Neuronal stem cell (in vitro differentiated cells): Measurements from ENCODE around the gene PTPRB.

Source experiments
- DNase-seq: peaks from one replicate; pipeline ENCODE4 v3.0.0-alpha.2; 2013; ENCODE audit warnings: low spot score
- H2AFZ ChIP-seq: one replicate; pipeline ENCODE4 v1.6.1; 2013; ENCODE audit warnings: mild to moderate bottlenecking, low read length, inconsistent platforms
- H2AK5ac ChIP-seq: 2 replicates; pipeline ENCODE4 v1.6.1; 2013; ENCODE audit warnings: low read depth, mild to moderate bottlenecking, inconsistent platforms, low read length, moderate library complexity, mixed read lengths
- H2BK120ac ChIP-seq: 2 replicates; pipeline ENCODE4 v1.6.1; 2013; ENCODE audit warnings: low read depth, mild to moderate bottlenecking, inconsistent platforms, low read length, moderate library complexity, mixed read lengths
- H2BK12ac ChIP-seq: one replicate; pipeline ENCODE4 v1.6.1; 2013; ENCODE audit warnings: low read length, inconsistent platforms
- H2BK15ac ChIP-seq: 2 replicates; pipeline ENCODE4 v1.6.1; 2013; ENCODE audit warnings: mild to moderate bottlenecking, low read length, inconsistent platforms, mixed read lengths
- H2BK5ac ChIP-seq: one replicate; pipeline ENCODE4 v1.6.1; 2013; ENCODE audit warnings: inconsistent platforms, mild to moderate bottlenecking, low read length, moderate library complexity
- H3K14ac ChIP-seq: one replicate; pipeline ENCODE4 v1.6.1; 2013; ENCODE audit warnings: low read length, inconsistent platforms
- H3K18ac ChIP-seq: 2 replicates; pipeline ENCODE4 v1.6.1; 2013; ENCODE audit warnings: low read length, inconsistent platforms
- H3K23ac ChIP-seq: 2 replicates; pipeline ENCODE4 v1.6.1; 2013; ENCODE audit warnings: low read depth, mild to moderate bottlenecking, mixed read lengths, low read length, inconsistent platforms; ENCODE audit not compliant: poor library complexity
- H3K27ac ChIP-seq: replicated peaks from 3 replicates; pipeline ENCODE4 v1.5.1; 2013; ENCODE audit warnings: low read length, inconsistent platforms
- H3K27me3 ChIP-seq, 3 experiments: 2 replicates each; pipeline ENCODE4 v1.6.1; 2013; ENCODE audit warnings: low read length in 3 of 3, mild to moderate bottlenecking in 2 of 3, inconsistent platforms in 1 of 3, low read depth in 1 of 3, mixed read lengths in 1 of 3, moderate library complexity in 1 of 3; ENCODE audit not compliant: control insufficient read depth in 3 of 3, insufficient read depth in 3 of 3
- H3K36me3 ChIP-seq, 2 donors: replicated peaks in 1 of 2; 2 replicates each; pipeline ENCODE4 v1.6.1; 2013; ENCODE audit warnings: low read length in 2 of 2; ENCODE audit not compliant: control insufficient read depth in 2 of 2, insufficient read depth in 2 of 2
- H3K4ac ChIP-seq: 2 replicates; pipeline ENCODE4 v1.6.1; 2013; ENCODE audit warnings: inconsistent platforms, mild to moderate bottlenecking, low read length, moderate library complexity
- H3K4me1 ChIP-seq, 2 donors: 1 replicate in 1 of 2; 2 replicates in 1 of 2; pipeline ENCODE4 v1.6.1; 2013; ENCODE audit warnings: low read length in 2 of 2, low read depth in 1 of 2; ENCODE audit not compliant: control insufficient read depth in 2 of 2, insufficient read depth in 1 of 2
- H3K4me2 ChIP-seq: one replicate; pipeline ENCODE4 v1.6.1; 2013; ENCODE audit warnings: mild to moderate bottlenecking, low read length, inconsistent platforms; ENCODE audit not compliant: insufficient read depth, poor library complexity, severe bottlenecking
- H3K4me3 ChIP-seq, 2 donors: 2 replicates each; pipeline ENCODE4 v1.5.1; 2013; ENCODE audit warnings: low read length in 2 of 2, mild to moderate bottlenecking in 2 of 2, inconsistent platforms in 1 of 2, moderate library complexity in 1 of 2
- H3K79me1 ChIP-seq: one replicate; pipeline ENCODE4 v1.6.1; 2013; ENCODE audit warnings: low read depth, mild to moderate bottlenecking, inconsistent platforms, low read length, moderate library complexity
- H3K9ac ChIP-seq: one replicate; pipeline ENCODE4 v1.6.1; 2013; ENCODE audit warnings: mild to moderate bottlenecking, low read depth, low read length, inconsistent platforms; ENCODE audit not compliant: poor library complexity
- H3K9me3 ChIP-seq, 2 donors: replicated peaks in 1 of 2; 2 replicates each; pipeline versions ENCODE3 to v1.6.1; 2013; ENCODE audit warnings: low read length in 2 of 2, mild to moderate bottlenecking in 2 of 2, inconsistent platforms in 1 of 2, low read depth in 1 of 2, mixed read lengths in 1 of 2, moderate library complexity in 1 of 2; ENCODE audit not compliant: control insufficient read depth in 2 of 2, insufficient read depth in 1 of 2
- H4K8ac ChIP-seq: one replicate; pipeline ENCODE4 v1.6.1; 2013; ENCODE audit warnings: low read depth, mild to moderate bottlenecking, inconsistent platforms, low read length, moderate library complexity
- H4K91ac ChIP-seq: one replicate; pipeline ENCODE4 v1.6.1; 2013; ENCODE audit warnings: low read length, low read depth, mild to moderate bottlenecking, inconsistent platforms; ENCODE audit not compliant: poor library complexity
- WGBS, 2 donors: extraction: QIAGEN DNeasy Blood & Tissue Kit; methylation state at CpG; one replicate each; pipeline ENCODE4 v1.1.7; 2013; ENCODE audit warnings: missing lambda C conversion rate in 2 of 2, mixed read lengths in 1 of 2; ENCODE audit not compliant: insufficient read length in 2 of 2, insufficient replicate concordance in 1 of 2; ENCODE audit errors: extremely low coverage in 2 of 2; 5-methylcytosine and 5-hydroxymethylcytosine counted together

Gene PTPRB

GRCh38 chr12:70590051-70590450 is 47.2 kb downstream of the PTPRB start:
- Histone ChIP-seq H3K23ac (no peak overlapping the region), H3K27ac (no peak overlapping the region), H3K9me3 (no peaks in the 10 kb centered on the region), H3K4me2 (no peak overlapping the region), H2BK15ac (no peak overlapping the region), H3K27me3 (no peaks in the 10 kb centered on the region), H2BK5ac (no peak overlapping the region), H3K4me3 (no peak overlapping the region), H2BK120ac (no peak overlapping the region), H3K36me3 (no peaks in the 10 kb centered on the region), H4K8ac (no peak overlapping the region), H2BK12ac (no peak overlapping the region), H3K14ac (no peak overlapping the region), H3K4me1 (no peaks in the 10 kb centered on the region), H3K9ac (no peak overlapping the region), H3K18ac (no peak overlapping the region), H2AFZ (peak overlapping the region; percentile 54), H4K91ac (no peak overlapping the region), H2AK5ac (no peak overlapping the region), H3K79me1 (no peaks in the 10 kb centered on the region), H3K4ac (no peak overlapping the region)
- WGBS, 2 donors, result no CpG with 5 or more reads among the region's 6 CpGs
- peak; percentile 56 for DNase-seq

- H4K8ac ChIP-seq, result no peak overlapping the region
- H3K18ac ChIP-seq, result no peak overlapping the region
- H2AFZ ChIP-seq, result no peak overlapping the region
- no peak overlapping the region for H2BK120ac ChIP-seq
- H2BK5ac ChIP-seq, result no peak overlapping the region
- H2BK15ac ChIP-seq, result no peak overlapping the region
- H3K4me3 ChIP-seq, result no peak overlapping the region
- no peaks in the 10 kb centered on the region for H3K27me3 ChIP-seq
- no peak overlapping the region for H2AK5ac ChIP-seq
- H2BK12ac ChIP-seq, result no peak overlapping the region
- WGBS, 2 donors, result no CpG with 5 or more reads among the region's 2 CpGs
- H3K9me3 ChIP-seq, result peaks cover 0 to 6% of the 10 kb centered on the region in 2 donors
- no peaks in the 10 kb centered on the region for H3K4me1 ChIP-seq
- no peak overlapping the region for H4K91ac ChIP-seq
- H3K27ac ChIP-seq, result no peak overlapping the region
- no peak for DNase-seq
- H3K4me2 ChIP-seq, result no peak overlapping the region
- no peak overlapping the region for H3K9ac ChIP-seq
- no peak overlapping the region for H3K4ac ChIP-seq
- H3K14ac ChIP-seq, result no peak overlapping the region
- no peak overlapping the region for H3K23ac ChIP-seq
- no peaks in the 10 kb centered on the region for H3K79me1 ChIP-seq
- H3K36me3 ChIP-seq, result no peaks in the 10 kb centered on the region
Measured at GRCh38 chr12:70584332-70584731, 52.9 kb downstream of the PTPRB start.

GRCh38 chr12:70583251-70583650 is 54.0 kb downstream of the PTPRB start:
- Histone ChIP-seq H3K4ac (no peak overlapping the region), H3K23ac (no peak overlapping the region), H3K14ac (no peak overlapping the region), H3K79me1 (no peaks in the 10 kb centered on the region), H3K36me3 (no peaks in the 10 kb centered on the region), H2AK5ac (no peak overlapping the region), H2BK5ac (no peak overlapping the region), H2AFZ (no peak overlapping the region), H3K27me3 (no peaks in the 10 kb centered on the region), H2BK15ac (no peak overlapping the region), H3K18ac (no peak overlapping the region), H4K91ac (no peak overlapping the region), H3K4me2 (no peak overlapping the region), H3K27ac (no peak overlapping the region), H3K9me3 (peaks cover 0 to 6% of the 10 kb centered on the region in 2 donors), H4K8ac (no peak overlapping the region), H3K9ac (no peak overlapping the region), H2BK12ac (no peak overlapping the region), H3K4me1 (no peaks in the 10 kb centered on the region), H2BK120ac (no peak overlapping the region), H3K4me3 (no peak overlapping the region)
- no CpG with 5 or more reads among the region's 2 CpGs for WGBS, 2 donors
- no peak for DNase-seq

GRCh38 chr12:70581208-70581607 is 56.0 kb downstream of the PTPRB start:
- no peaks in the 10 kb centered on the region for H3K79me1 ChIP-seq
- no peak overlapping the region for H3K4ac ChIP-seq
- no peak overlapping the region for H3K23ac ChIP-seq
- H2AFZ ChIP-seq, result no peak overlapping the region
- H3K14ac ChIP-seq, result no peak overlapping the region
- no peak overlapping the region for H2BK5ac ChIP-seq
- no peak overlapping the region for H3K4me3 ChIP-seq
- peaks cover 0 to 6% of the 10 kb centered on the region in 2 donors for H3K9me3 ChIP-seq
- no peak for DNase-seq
- H3K4me1 ChIP-seq, result peaks cover 0 to 2% of the 10 kb centered on the region in 2 donors
- H3K4me2 ChIP-seq, result no peak overlapping the region
- no peak overlapping the region for H2BK12ac ChIP-seq
- H3K27me3 ChIP-seq, result no peaks in the 10 kb centered on the region
- no peaks in the 10 kb centered on the region for H3K36me3 ChIP-seq
- H4K91ac ChIP-seq, result no peak overlapping the region
- H2AK5ac ChIP-seq, result no peak overlapping the region
- H3K9ac ChIP-seq, result no peak overlapping the region
- H2BK15ac ChIP-seq, result no peak overlapping the region
- no peak overlapping the region for H4K8ac ChIP-seq
- H3K18ac ChIP-seq, result no peak overlapping the region
- H2BK120ac ChIP-seq, result no peak overlapping the region
- H3K27ac ChIP-seq, result no peak overlapping the region
- no CpG with 5 or more reads among the region's 1 CpG for WGBS, 2 donors
